Gastrocnemius medialis (tissue), 4 donors: ENCODE results near the gene WBP2NL. TPM values are rescaled to one million over a fixed set of nuclear protein-coding genes. Genes with fewer than 3 reads are reported as not detected.

Source experiments
- ATAC-seq, 2 donors: fragments of 150-250 bp; one replicate each; pipeline ENCODE4 v1.9.1; 2016
- DNase-seq, 2 donors: peaks; one replicate each; pipeline ENCODE4 v3.0.0-alpha.2; 2019
- H3K27ac ChIP-seq, 4 donors: fragments of 200-600 bp; sonication (generic); 1 replicate in 1 of 4; 2 replicates in 3 of 4; pipeline ENCODE4 v1.5.1; 2016 to 2018; ENCODE audit warnings: mild to moderate bottlenecking in 2 of 4, moderate library complexity in 1 of 4
- H3K27me3 ChIP-seq, 3 donors: fragments of 200-600 bp; sonication (generic) in 2 of 3; 1 replicate in 1 of 3; 2 replicates in 2 of 3; pipeline versions ENCODE4 v1.5.1 to v1.6.0; 2016 to 2019; ENCODE audit warnings: mild to moderate bottlenecking in 1 of 3, moderate library complexity in 1 of 3
- H3K36me3 ChIP-seq, 2 donors: fragments of 200-600 bp; sonication (generic) in 1 of 2; one replicate each; pipeline ENCODE4 v1.5.1; 2017 to 2018
- H3K4me1 ChIP-seq, 2 donors: fragments of 200-600 bp; sonication (generic) in 1 of 2; one replicate each; pipeline ENCODE4 v1.5.1; 2016 to 2017; ENCODE audit warnings: mild to moderate bottlenecking in 2 of 2
- H3K4me3 ChIP-seq, 4 donors: fragments of 200-600 bp; sonication (generic) in 3 of 4; 1 replicate in 1 of 4; 2 replicates in 3 of 4; pipeline ENCODE4 v1.5.1; 2016 to 2019; ENCODE audit warnings: mild to moderate bottlenecking in 2 of 4
- H3K9me3 ChIP-seq, 3 donors: fragments of 200-600 bp; sonication (generic) in 2 of 3; 1 replicate in 1 of 3; 2 replicates in 2 of 3; pipeline ENCODE4 v1.5.1; 2016 to 2019
- CTCF ChIP-seq, 5 experiments: fragments of 450-650 bp in 3 of 5; fragments of 200-600 bp in 2 of 5; sonication (generic) in 2 of 5; IDR thresholded peaks in 4 of 5; conservative IDR thresholded peaks in 1 of 5; 1 replicate in 4 of 5; 2 replicates in 1 of 5; pipeline ENCODE4 v1.5.1; 2016 to 2019; ENCODE audit warnings: antibody characterized with exemption in 5 of 5, mild to moderate bottlenecking in 3 of 5, moderate library complexity in 3 of 5
- POLR2A ChIP-seq, 2 donors: fragments of 450-650 bp; IDR thresholded peaks; one replicate each; pipeline ENCODE4 v1.6.1; 2017; ENCODE audit warnings: antibody characterized with exemption in 2 of 2, mild to moderate bottlenecking in 2 of 2, moderate library complexity in 2 of 2
- in situ Hi-C, 4 donors: fragments of 200-750 bp; cut with MboI; loops; one replicate each; pipeline versions ENCODE4 v1.15.0 to v1.8.0; 2017; ENCODE audit warnings: low sequenced_read_pairs in 4 of 4
- intact Hi-C: fragments of 100-400 bp; cut with DNase I; formaldehyde crosslinking; loops from one replicate; pipeline ENCODE4 v1.15.1; 2023; ENCODE audit warnings: low total_unique reads
- total RNA-seq, 4 donors: library from RNA; depleted of rRNA; stranded (reverse); fragments of >200 nt; gene quantifications; one replicate each; pipeline versions ENCODE4 v1.1.0 to v1.2.3, GENCODE V29; 2016

WBP2NL gene
- total RNA-seq, 4 donors from 2014 or later = 0.27 to 0.59 (median 0.31) TPM; not detected in 1

- intact Hi-C loops (loop anchor here (10.0 kb wide), 1 partner anchor 149 kb away; no protein-coding TSS in a partner anchor), in situ Hi-C loops (loop anchor here in 3 of 4 donors (10.0 to 25.0 kb wide), 2 partner anchors 469 to 471 kb away; partner anchors contain the start of gene NFAM1 (in 3 of the 3))
- DNase-seq (no peak), ATAC-seq (no peak)
- no peak overlapping the region for H3K4me3 ChIP-seq
- no peak for TF ChIP-seq POLR2A (IDR thresholded peaks at IDR 0.05)
- no peak for TF ChIP-seq CTCF (IDR thresholded peaks at IDR 0.05 in 4 of 5, conservative IDR thresholded peaks at IDR 0.05 in 1 of 5)
- no peaks in the 10 kb centered on the region for H3K36me3 ChIP-seq
- H3K27ac ChIP-seq = no peak overlapping the region
- H3K4me1 ChIP-seq = no peaks in the 10 kb centered on the region
- no peaks in the 10 kb centered on the region for H3K27me3 ChIP-seq
- no peaks in the 10 kb centered on the region for H3K9me3 ChIP-seq
These were observed 32.4 kb upstream of the WBP2NL start for GRCh38 chr22:41966225-41966606.

GRCh38 chr22:41966607-41967240 lies 31.9 kb upstream of the WBP2NL start:
- Histone ChIP-seq H3K9me3 (no peaks in the 10 kb centered on the region), H3K4me3 (no peak overlapping the region), H3K27ac (no peak overlapping the region), H3K27me3 (no peaks in the 10 kb centered on the region), H3K36me3 (no peaks in the 10 kb centered on the region), H3K4me1 (no peaks in the 10 kb centered on the region)
- in situ Hi-C loops = loop anchor here in 3 of 4 donors (10.0 to 25.0 kb wide), 2 partner anchors 468 to 471 kb away; partner anchors contain the start of gene NFAM1 (in 3 of the 3)
- TF ChIP-seq CTCF (IDR thresholded peaks at IDR 0.05 in 4 of 5, conservative IDR thresholded peaks at IDR 0.05 in 1 of 5) = peak in 4 of 5 experiments; percentile 14 to 26 (median 18)
- no peak for TF ChIP-seq POLR2A (IDR thresholded peaks at IDR 0.05)
- intact Hi-C loops = loop anchor here (10.0 kb wide), 1 partner anchor 148 kb away; no protein-coding TSS in a partner anchor
- DNase-seq (no peak), ATAC-seq (no peak)

- Histone ChIP-seq H3K27ac (no peak overlapping the region), H3K4me1 (no peaks in the 10 kb centered on the region), H3K36me3 (no peaks in the 10 kb centered on the region), H3K9me3 (no peaks in the 10 kb centered on the region), H3K27me3 (peaks cover 5 to 13% (median 8%) of the 10 kb centered on the region in 3 donors), H3K4me3 (no peak overlapping the region)
- in situ Hi-C loops (loop anchor here in 3 of 4 donors (10.0 to 25.0 kb wide), 2 partner anchors 466 to 469 kb away; partner anchors contain the start of gene NFAM1 (in 3 of the 3)), intact Hi-C loops (loop anchor here (10.0 kb wide), 1 partner anchor 146 kb away; no protein-coding TSS in a partner anchor)
- no peak for ATAC-seq
- DNase-seq = no peak
- TF ChIP-seq CTCF (IDR thresholded peaks at IDR 0.05 in 4 of 5, conservative IDR thresholded peaks at IDR 0.05 in 1 of 5) (no peak), POLR2A (IDR thresholded peaks at IDR 0.05) (no peak)
These were observed 30.0 kb upstream of the WBP2NL start for GRCh38 chr22:41968601-41969000.

DNA sequence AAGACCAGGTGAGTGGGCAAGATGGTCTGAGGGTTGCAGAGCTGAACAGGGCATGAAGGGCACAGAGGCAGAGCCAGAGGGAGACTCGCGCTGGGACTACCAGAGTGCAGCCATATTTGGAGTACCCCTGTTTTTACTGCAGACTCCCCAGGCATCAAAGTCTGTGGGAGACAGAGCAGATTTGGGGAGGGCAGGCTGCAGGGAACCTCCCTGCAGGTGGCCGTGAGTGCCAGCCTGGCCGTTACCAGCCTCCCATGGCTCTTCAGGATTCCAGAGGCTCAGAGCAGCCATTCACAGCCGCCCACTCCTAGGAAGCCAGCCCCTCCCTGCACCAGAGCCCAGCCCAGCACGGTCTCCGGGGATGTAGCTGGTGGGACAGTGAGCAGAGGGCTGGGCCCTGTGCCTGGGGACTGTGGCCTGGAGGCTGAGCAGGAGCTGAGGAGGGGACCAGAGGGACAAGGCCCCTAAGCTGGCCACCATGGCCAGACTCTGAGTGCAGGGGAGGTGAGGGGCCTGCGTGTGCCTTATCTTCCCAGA lies 29.4 kb upstream of the WBP2NL start, which contains the start of gene SEPTIN3:
Gene SEPTIN3 (plus strand): TSS at position 334 of the 537 bp plus-strand sequence. CDS start 2,050 bp downstream, outside the sequence.
- Histone ChIP-seq H3K27ac (no peak within 1 kb of the TSS), H3K9me3 (no peaks in the 10 kb centered on the region), H3K4me3 (no peak within 1 kb of the TSS), H3K4me1 (no peaks in the 10 kb centered on the region), H3K27me3 (peaks cover 9 to 14% (median 13%) of the 10 kb centered on the region in 3 donors), H3K36me3 (no peaks in the 10 kb centered on the region)
- intact Hi-C loops (loop anchor here (10.0 kb wide), 1 partner anchor 146 kb away; no protein-coding TSS in a partner anchor), in situ Hi-C loops (loop anchor here in 3 of 4 donors (10.0 to 25.0 kb wide), 2 partner anchors 466 to 468 kb away; partner anchors contain the start of gene NFAM1 (in 3 of the 3))
- TF ChIP-seq POLR2A (IDR thresholded peaks at IDR 0.05) (no peak), CTCF (IDR thresholded peaks at IDR 0.05 in 4 of 5, conservative IDR thresholded peaks at IDR 0.05 in 1 of 5) (no peak)
- no peak for ATAC-seq
- no peak for DNase-seq
